Measurements from ENCODE around the gene EML4.

GRCh38 chr2:42310007-42310515 is 140.9 kb downstream of the EML4 start:
- TF ChIP-seq CTCF (IDR thresholded peaks at IDR 0.05 in 4 of 5, conservative IDR thresholded peaks at IDR 0.05 in 1 of 5) (no peak), POLR2A (IDR thresholded peaks at IDR 0.05) (no peak)

Data from gastrocnemius medialis (tissue), 4 donors.